HFFc6 (cell line): ENCODE data around the gene TMEM14B. TPM values are rescaled to one million over a fixed set of nuclear protein-coding genes. Genes with fewer than 3 reads are reported as not detected.
A peak's percentile ranks its signal among the peaks of the same experiment; 100 is the strongest.

Source experiments
- DNase-seq: peaks from one replicate; pipeline ENCODE4 v3.0.0-alpha.2; 2018
- H3K27ac Mint-ChIP-seq: 2 replicates; pipeline ENCODE4 v1.8.0; 2020; ENCODE audit warnings: mild to moderate bottlenecking, mixed read lengths
- H3K27me3 Mint-ChIP-seq: 2 replicates; pipeline ENCODE4 v1.8.0; 2021; ENCODE audit warnings: mild to moderate bottlenecking, moderate library complexity, mixed read lengths; ENCODE audit not compliant: insufficient read depth
- H3K36me3 Mint-ChIP-seq: 2 replicates; pipeline ENCODE4 v1.8.0; 2021; ENCODE audit warnings: low read depth, mixed read lengths
- H3K4me1 Mint-ChIP-seq: 2 replicates; pipeline ENCODE4 v1.8.0; 2020; ENCODE audit warnings: low read depth, mixed read lengths
- H3K4me3 Mint-ChIP-seq: 2 replicates; pipeline ENCODE4 v1.8.0; 2020; ENCODE audit warnings: mild to moderate bottlenecking, moderate library complexity, mixed read lengths
- H3K9me3 Mint-ChIP-seq: 2 replicates; pipeline ENCODE4 v1.8.0; 2020; ENCODE audit warnings: mild to moderate bottlenecking, mixed read lengths
- total RNA-seq, 6 experiments: library from RNA; stranded (reverse); fragmentation: NEBNext Ultra II Directional; extraction: Animal tissue kit (Norgen Biotek cat#: 25700); gene quantifications; 2 replicates in 1 of 6; 3 replicates in 5 of 6; pipeline ENCODE4 v1.2.3, GENCODE V29; 2021
- TF ChIP-seq, protein P1 (sequence below): fragments of 200-600 bp; sonication (generic); IDR thresholded peaks from 2 replicates; pipeline ENCODE4 v1.5.0; 2021; ENCODE audit warnings: antibody characterized with exemption, mild to moderate bottlenecking

TMEM14B gene
- total RNA-seq, 6 experiments from 2014 or later: 82.7 to 113 (median 96.7) TPM

DNA sequence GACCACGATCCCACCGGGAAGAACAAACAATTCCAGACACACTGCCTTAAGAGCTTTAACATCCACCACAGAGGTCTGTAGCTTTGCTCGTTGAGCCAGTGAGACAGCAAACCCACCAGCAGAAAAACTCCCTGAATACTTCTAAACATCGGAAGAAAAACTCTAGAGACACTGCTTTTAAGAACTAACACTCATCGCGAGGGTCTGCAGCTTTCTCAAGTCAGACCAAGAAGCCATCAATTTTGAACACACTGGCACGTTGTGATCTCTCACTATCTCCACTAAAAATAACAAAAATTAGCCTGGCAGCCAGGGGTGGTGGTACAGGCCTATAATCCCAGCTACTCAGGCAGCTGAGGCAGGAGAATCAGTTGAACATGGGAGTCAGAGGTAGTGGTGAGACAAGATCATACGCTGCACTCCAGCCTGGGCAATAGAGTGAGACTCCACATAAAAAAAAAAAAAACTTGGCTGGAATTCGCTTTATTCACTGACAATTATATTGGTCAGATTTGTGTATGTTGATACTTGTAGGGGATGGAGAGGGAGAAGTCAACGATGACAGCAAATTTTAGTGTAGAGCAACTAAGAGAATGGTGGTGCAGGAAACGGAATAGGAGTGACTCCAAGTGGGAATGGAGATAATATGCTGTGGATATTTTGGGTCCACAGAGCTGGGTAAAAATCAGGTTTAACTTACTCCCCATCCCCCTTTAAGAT lies 25.6 kb upstream of the TMEM14B start:
- no peak for DNase-seq
- Mint-ChIP-seq H3K27ac (peak overlapping the region; percentile 97), H3K4me3 (peak overlapping the region; percentile 97), H3K27me3 (peaks cover 2% of the 10 kb centered on the region), H3K36me3 (peaks cover 26% of the 10 kb centered on the region), H3K4me1 (peaks cover 38% of the 10 kb centered on the region), H3K9me3 (peaks cover 15% of the 10 kb centered on the region; the same call in 1 of the 2 replicates)
- TF ChIP-seq, protein P1, sequence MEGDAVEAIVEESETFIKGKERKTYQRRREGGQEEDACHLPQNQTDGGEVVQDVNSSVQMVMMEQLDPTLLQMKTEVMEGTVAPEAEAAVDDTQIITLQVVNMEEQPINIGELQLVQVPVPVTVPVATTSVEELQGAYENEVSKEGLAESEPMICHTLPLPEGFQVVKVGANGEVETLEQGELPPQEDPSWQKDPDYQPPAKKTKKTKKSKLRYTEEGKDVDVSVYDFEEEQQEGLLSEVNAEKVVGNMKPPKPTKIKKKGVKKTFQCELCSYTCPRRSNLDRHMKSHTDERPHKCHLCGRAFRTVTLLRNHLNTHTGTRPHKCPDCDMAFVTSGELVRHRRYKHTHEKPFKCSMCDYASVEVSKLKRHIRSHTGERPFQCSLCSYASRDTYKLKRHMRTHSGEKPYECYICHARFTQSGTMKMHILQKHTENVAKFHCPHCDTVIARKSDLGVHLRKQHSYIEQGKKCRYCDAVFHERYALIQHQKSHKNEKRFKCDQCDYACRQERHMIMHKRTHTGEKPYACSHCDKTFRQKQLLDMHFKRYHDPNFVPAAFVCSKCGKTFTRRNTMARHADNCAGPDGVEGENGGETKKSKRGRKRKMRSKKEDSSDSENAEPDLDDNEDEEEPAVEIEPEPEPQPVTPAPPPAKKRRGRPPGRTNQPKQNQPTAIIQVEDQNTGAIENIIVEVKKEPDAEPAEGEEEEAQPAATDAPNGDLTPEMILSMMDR: no peak

DNA sequence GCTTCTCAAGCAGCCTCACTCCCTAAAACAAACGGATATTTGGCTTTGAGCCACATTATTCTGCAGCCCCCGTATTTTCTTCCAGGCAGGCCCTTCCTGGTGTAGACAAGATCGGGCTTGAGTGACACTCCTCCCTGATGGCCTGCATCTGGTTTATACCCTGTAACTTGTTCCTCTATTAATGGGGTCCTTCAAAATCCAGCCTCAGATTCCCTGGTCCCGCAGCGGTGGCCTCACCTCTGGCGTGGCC lies 25.1 kb upstream of the TMEM14B start:
- Mint-ChIP-seq H3K27ac (peak overlapping the region; percentile 97), H3K36me3 (peaks cover 29% of the 10 kb centered on the region), H3K4me3 (peak overlapping the region; percentile 97), H3K27me3 (peaks cover 2% of the 10 kb centered on the region), H3K4me1 (peaks cover 38% of the 10 kb centered on the region), H3K9me3 (peaks cover 15% of the 10 kb centered on the region; the same call in 1 of the 2 replicates)
- DNase-seq: no peak
- TF ChIP-seq, protein P1: no peak

DNA sequence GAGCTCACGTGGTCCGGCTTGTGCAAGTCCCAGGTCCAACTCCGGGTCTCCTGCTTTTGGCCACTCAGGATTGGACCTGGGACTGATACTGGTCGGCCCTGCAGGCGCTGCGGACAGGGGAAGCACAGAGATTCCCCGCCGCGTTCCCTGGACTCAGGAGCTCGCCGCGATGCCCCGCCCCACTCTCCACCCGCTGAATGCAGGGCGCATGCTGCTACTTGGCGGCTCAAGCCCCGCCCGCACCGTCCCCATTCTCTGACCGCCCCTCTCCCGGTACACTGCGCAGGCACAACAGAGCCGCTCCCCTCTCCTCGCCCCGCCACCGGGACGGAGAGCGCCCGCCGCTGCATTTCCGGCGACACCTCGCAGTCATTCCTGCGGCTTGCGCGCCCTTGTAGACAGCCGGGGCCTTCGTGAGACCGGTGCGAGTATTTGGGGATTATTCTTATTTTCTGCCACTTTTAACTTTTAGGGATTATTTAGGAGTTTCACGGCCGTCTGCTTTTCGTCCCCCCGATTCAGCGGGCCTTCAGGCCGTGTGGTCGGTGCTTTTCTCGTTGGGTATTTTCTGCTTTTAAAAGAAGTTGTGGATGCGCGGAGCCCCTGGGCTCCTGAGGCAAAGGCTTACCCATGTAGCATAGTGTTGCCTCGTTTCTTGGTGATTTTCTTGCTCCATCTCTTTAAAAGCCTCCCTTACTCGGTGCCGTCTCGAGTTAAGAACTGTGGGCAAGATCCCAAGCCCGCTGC lies 24.6 kb upstream of the TMEM14B start, which contains the start of gene TMEM14C:
Gene TMEM14C (plus strand): TSS at position 251 of the 747 bp plus-strand sequence. CDS start 1,544 bp downstream, outside the sequence.
- peaks cover 38% of the 10 kb centered on the region for H3K4me1 Mint-ChIP-seq
- TF ChIP-seq, protein P1: no peak
- H3K27me3 Mint-ChIP-seq: peaks cover 2% of the 10 kb centered on the region
- H3K4me3 Mint-ChIP-seq: peak within 1 kb of the TSS; percentile 97
- H3K27ac Mint-ChIP-seq: peak within 1 kb of the TSS; percentile 97
- H3K36me3 Mint-ChIP-seq: peaks cover 32% of the 10 kb centered on the region
- peak; percentile 99 for DNase-seq
- peaks cover 15% of the 10 kb centered on the region; the same call in 1 of the 2 replicates for H3K9me3 Mint-ChIP-seq

DNA sequence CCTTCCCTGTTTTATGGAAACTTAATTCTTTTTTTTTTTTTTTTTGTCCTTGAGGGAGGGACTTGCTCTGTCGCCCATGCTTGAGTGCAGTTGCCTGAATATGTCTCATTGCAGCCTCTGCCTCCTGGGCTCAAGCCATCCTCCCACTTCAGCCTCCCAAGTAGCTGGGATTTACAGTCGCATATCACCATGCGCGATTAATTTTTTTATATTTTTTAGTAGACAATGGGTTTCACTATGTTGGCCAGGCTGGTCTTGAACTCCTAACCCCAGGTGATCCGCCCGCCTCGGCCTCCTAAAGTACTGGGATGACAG lies 24.1 kb upstream of the TMEM14B start:
- DNase-seq: no peak
- Mint-ChIP-seq H3K9me3 (peaks cover 10% of the 10 kb centered on the region; the same call in 1 of the 2 replicates), H3K4me3 (peak overlapping the region; percentile 97), H3K36me3 (peaks cover 33% of the 10 kb centered on the region), H3K27me3 (peaks cover 2% of the 10 kb centered on the region), H3K4me1 (peaks cover 38% of the 10 kb centered on the region), H3K27ac (peak overlapping the region; percentile 97)
- TF ChIP-seq, protein P1: no peak

DNA sequence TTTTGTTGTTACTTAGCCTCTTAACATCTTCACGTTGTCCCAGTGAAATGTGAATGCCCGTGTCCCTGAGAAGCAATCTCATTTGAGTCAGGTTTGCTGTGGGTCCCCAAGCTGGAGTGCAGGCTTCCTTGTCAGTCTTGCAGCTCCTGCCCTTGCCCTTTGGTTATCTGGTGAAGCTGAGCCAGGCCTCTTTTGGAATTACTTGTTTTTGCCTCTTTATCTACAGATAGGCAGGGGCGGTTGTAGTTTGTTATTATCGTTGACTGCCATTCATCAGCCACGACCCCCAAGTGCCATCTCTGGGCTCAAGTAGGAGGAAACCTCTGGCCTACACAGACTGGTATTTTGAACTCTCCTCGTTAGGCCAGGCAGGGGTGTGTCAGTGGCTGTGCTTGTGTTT lies 22.6 kb upstream of the TMEM14B start:
- Mint-ChIP-seq H3K27ac (peak overlapping the region; percentile 42), H3K4me3 (peak overlapping the region; percentile 13; the same call in 1 of the 2 replicates), H3K36me3 (peaks cover 25% of the 10 kb centered on the region), H3K4me1 (peaks cover 38% of the 10 kb centered on the region), H3K9me3 (no peaks in the 10 kb centered on the region), H3K27me3 (peaks cover 2% of the 10 kb centered on the region)
- DNase-seq: no peak
- TF ChIP-seq, protein P1: no peak
